ENCODE results near the gene YY2.

GRCh38 chrX:21855937-21856415 is at the start of gene YY2:
- TF ChIP-seq CTCF (IDR thresholded peaks at IDR 0.05) (no peak), POLR2A (IDR thresholded peaks at IDR 0.05) (no peak)

Measured in testis (tissue), 2 donors.